ENCODE data around the gene TWNK.

Gene TWNK

DNA sequence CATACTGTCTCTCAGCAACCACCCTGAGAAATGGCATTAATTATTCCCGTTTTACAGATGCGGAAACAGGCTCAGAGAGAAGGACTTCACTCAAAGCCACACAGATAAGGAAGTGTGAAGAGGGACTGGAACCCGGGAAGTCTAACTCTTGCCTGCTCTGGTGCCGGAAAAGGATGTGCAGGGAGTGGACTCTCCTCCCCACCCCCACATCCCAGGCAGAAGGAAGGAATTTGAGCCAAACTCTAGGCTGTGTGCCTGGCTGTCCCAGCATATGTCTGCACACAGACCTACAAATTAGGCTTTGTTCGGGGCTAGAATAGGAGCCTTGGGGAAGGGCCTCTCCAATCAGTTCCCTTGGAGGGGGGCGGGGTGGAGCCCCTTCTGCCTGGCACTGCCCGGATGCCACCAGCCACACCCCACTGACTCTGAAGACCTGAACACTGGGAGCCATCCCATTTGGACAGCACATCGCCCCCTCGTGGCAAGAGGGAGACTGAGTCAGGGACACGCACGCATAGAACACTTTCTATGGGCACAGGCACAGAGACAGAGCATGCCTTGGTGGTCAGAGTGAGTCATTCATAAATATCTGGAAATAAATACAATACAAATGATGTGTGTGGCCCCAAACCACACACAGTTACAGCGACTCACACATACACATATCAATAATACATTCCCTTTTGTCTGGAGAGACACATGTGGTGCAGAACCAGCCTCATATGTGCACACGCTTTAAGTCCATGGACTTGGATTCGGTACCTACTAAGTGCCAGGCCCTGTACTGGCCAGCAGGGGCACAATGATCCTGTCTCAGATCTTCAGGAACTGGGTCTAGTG is 25.4 kb downstream of the TWNK start:
- DNase-seq = peak; percentile 95

DNA sequence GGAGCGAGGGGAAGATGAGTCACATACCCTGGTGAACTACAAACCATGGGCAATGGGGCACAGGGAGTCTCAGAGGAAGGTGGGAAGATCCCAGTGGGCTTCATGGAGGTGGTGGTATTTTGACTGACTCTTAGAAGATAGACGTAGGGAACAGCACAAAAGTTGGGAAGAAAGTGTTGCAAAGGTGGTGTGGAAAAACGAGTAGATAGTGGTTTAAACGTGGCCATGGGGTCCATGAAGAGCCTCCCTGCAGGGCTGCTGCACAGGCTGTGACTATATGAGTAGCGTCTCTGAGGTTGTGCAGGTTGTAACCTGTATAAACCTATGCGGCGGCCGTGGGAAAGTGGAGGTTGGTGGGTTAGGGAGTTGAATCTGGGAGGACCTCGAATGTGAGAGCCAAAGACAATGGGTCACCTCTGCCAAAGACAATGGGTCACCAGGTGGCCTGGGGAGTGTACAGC is 26.1 kb downstream of the TWNK start:
- DNase-seq = no peak

DNA sequence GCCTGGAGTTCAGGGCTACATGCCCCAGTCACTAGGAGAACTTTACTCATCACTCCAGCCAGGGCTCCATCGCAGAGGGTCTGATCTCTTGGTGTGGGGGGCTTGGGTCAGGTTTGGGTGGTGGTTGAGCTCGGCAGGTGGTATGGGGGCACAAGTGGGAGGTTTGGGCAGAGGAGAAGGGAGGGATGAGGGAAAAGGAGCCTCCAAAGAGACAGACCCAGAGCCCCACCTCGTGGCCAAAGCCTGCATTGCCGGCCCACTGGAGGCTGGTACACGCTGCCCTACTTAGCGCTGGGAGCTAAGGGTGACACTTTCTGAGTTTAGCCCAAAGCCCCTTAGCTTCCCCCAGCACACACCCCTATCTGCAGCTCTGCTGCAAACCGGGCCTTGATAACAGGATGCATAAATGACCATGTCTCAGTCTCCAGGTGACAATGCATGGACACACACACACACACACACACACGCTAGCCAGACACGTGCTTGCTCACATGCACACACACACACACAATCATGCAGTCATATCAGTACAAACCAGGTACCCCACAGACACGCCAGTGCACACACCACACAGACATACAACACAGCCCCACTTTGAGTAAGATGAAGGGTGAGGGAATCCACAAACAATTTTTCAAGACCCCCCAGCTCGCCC is 27.0 kb downstream of the TWNK start:
- DNase-seq = peak; percentile 56

DNA sequence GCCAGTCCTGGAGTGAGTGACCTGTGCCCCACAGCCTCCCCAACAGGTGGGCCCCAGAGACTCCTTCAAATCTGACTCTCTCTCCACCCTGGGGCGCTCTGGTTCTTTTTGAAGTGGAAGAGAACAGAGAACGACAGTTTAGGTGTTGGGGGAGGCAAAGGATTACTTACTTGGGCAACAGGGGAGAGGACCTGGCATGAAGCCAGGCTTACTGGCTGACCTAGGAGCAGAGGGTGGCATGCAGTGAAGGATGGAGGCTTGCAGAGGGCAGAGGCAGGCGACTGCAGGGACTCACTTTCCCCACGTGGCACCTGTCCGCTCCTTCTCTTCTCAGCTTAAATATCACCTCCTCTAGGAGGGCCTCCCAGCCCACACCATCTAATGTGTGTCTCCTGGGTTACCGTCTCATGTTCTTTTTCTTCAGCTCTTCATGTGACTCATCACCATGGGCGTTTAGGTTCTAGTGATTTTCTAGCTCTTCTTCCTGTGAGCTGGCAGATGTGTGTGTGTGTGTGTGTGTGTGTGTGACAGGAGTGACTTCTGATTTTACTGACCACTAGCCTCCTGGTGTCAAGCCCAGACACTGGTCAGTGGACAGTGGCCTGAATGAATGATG is 27.7 kb downstream of the TWNK start:
- DNase-seq = peak; percentile 96

- DNase-seq = no peak
These were observed 28.2 kb downstream of the TWNK start for GRCh38 chr10:101015582-101015973.

- DNase-seq = no peak
These were observed 29.5 kb downstream of the TWNK start for GRCh38 chr10:101016814-101017213.

DNA sequence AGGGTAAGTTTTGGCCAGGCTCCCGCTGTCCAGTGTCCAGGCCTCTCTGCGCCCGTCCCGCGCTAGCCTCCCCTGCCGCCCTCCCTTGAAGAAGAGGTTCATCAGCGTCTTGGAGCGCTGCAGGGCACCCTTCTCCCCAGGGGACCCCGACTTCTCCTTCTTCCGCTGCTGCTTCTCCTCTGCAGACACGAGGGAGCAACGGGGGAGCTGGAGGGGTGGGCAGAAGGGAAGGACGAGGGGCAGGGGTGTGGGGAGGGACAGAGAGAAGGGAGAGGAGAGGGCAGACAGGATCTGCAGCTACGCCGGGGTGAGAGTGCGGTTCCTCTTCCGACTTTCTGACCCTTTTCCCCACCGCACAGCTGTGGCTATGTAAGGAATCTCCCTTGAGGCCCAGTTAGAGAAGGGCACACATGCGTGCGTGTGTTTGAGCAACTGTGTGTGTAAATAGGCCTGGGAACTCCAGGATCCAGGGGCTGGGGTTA is 30.8 kb downstream of the TWNK start:
- DNase-seq = no peak

GRCh38 chr10:101018600-101019439 is 31.5 kb downstream of the TWNK start:
- peak; percentile 82 for DNase-seq

GRCh38 chr10:101019440-101019703 is 32.0 kb downstream of the TWNK start:
- DNase-seq = no peak

DNA sequence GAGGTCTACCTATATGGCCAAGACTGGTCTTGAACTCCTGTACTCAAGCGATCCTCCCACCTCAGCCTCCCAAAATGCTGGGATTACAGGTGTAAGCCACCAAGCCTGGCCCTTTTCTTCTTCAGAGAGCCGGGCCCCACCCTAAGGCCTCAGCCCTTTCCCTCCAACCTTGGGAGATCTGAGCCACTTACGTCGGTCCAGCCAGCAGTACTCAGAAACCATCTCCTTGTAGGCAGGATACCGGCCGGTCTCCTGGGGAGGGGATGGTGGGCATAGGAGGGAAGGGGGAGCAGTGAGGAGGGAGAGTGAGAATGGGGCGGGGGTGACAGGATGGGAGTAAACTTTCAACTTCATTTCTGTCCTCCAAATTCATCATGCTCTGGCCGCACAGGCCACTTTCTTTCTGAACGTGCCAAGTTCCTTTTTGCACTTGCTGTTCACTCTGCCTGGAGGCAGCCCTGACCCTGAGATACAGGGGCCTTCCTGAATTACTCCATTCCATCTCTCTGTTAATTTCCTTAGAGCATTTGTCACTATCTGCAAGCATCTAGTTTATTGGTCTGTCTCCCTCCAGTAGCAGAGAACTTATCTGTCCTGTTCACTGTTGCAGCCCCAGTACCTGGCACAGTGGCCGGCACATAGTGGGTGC is 33.2 kb downstream of the TWNK start:
- DNase-seq = no peak

GRCh38 chr10:101021239-101021638 is 33.9 kb downstream of the TWNK start:
- no peak for DNase-seq

GRCh38 chr10:101021692-101022251 is 34.4 kb downstream of the TWNK start:
- DNase-seq = no peak

GRCh38 chr10:101022967-101023705 is 35.8 kb downstream of the TWNK start:
- no peak for DNase-seq

- no peak for DNase-seq
These were observed 39.9 kb downstream of the TWNK start for GRCh38 chr10:101027106-101027720.

DNA sequence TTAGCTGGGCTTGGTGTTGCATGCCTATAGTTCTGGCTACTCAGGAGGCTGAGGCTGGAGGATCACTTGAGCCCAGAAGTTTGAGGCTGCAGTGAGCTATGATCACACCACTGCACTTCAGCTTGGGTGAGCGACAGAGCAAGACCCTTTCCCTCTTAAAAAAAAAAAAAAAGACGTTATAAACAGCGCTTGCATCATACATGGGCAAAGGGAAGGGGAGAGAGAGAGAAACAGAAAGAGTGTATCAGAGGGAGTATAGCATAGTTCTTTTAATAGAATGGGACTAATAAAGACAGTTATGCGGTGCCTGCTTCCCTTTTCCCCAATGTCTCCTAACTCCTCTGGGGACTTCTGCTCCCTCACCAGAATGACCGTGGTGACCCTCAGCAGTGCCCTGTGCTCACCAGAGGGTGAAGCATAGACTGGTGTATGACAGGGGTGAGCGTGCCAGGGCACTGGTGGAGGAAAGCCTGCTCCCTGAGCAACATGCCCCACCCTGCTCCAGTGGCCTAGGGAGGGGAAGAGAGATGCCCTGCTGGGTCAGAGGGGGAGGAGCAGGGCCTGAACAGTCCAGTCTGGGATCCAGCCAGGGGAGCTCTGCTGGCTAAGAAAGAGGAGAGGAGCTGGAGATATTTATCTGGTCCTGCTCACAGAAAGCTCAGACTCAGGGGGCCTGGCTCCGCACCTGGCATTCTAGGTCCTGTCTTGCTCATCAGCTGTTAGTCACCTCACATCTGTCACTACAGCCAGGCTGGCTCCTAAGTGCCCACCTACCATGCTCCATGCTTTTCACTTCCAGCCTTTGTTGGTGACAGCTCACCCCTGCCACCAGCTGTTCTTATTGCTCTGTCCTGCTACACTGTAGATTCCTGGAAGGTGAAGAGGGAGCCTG is 41.3 kb downstream of the TWNK start:
- DNase-seq = no peak

GRCh38 chr10:101029520-101030295 is 42.4 kb downstream of the TWNK start:
- DNase-seq = no peak

- DNase-seq = no peak
These were observed 43.3 kb downstream of the TWNK start for GRCh38 chr10:101030496-101031127.

- peak; percentile 91 for DNase-seq
These were observed 43.9 kb downstream of the TWNK start, which contains the start of the genes PDZD7 and SFXN3 for GRCh38 chr10:101031128-101031795. Gene PDZD7, minus strand, starts transcription at chr10:101031129. Its CDS starts 910 bp downstream, at chr10:101030219. Gene SFXN3, plus strand, starts transcription at chr10:101031234. Its CDS starts 3,461 bp downstream, at chr10:101034695.

Measured in HCEC 1CT (cell line).